RKO (cell line): ENCODE measurements around the gene TAP1.
A peak's percentile ranks its signal among the peaks of the same experiment; 100 is the strongest.

Experiments used
- DNase-seq: peaks from one replicate; pipeline ENCODE4 v3.0.0-alpha.2; 2016; ENCODE audit warnings: low spot score

The TAP1 gene

GRCh38 chr6:32860674-32861073 lies 7.2 kb upstream of the TAP1 start:
- no peak for DNase-seq

DNA sequence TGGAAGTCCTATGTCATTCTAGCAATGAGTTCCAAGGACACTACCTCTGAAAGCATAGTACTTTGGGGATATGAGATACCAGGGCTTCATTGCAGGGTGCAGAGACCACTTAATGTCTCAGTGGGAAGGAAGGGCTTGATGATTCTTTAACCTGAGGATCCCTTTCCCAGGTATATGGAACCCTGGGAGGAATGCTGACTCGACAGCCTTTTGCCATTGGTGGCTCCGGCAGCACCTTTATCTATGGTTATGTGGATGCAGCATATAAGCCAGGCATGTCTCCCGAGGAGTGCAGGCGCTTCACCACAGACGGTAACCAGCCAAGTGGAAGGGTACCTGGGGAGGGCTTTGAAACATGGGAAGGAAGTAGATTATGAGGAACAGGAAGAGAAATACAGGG lies 4.7 kb upstream of the TAP1 start:
- DNase-seq: no peak

DNA sequence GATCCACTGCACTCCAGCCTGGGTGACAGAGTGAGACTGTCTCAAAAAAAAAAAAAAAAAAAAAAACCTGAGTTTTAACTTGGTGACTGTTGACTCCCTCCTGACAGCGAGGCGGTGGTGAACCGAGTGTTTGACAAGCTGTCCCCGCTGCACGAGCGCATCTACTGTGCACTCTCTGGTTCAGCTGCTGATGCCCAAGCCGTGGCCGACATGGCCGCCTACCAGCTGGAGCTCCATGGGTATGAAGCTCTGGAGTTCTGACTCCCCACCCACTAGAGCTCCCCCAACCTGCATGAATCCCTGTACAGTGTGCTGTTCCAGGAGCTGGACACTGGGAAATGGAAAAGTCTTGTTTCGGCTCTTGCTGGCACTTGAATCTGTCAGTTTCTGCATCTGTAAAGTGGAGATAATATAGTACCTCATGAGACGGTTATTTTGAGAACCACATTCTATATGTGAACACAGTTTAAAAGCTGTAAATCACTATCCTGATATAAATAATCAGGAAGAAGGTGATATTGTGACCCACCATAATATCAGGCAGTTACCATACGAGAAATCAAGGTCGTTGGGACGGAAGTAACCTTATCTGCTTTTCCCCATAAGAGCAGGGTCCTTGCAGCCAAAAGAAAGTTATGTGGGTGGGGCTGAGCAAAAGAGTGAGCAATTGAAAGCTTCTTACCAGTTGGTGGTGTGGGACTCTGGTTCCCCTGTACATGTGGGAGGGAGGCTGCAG lies 3.8 kb upstream of the TAP1 start:
- DNase-seq: no peak

DNA sequence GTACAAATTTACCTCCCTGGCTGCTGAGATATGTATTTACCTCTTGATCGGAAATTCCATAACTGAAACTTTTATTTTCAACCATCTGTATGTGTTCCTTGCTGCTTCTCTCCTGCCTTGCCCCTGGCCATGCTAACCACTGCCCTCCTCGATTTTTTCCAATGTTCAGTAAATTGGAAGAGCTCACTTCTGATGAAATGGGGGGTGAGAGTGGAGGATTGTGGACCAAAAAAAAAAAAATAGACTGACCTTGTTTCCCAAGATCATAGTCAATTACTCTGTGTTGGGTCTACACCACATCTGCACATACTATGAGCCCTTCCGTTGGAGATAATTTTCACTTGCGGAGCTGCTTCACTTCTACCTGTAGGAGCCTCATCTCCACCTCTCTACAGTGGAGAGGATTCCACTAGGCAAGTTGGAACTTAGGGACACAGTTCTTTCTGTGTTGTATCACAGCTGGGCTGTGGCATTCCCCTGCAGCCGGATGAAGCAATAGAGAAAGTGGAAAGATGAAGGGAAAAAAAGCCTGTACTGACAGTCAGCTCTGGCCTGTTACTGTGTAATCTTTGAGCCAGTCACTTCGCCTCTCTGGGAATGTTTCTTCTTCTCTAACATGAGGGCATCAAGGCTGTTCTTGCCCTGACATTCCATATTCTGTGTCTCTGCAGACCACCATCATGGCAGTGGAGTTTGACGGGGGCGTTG lies 2.1 kb upstream of the TAP1 start:
- DNase-seq: no peak

- peak; percentile 24 for DNase-seq
Measured at GRCh38 chr6:32854376-32855178, 1.1 kb upstream of the TAP1 start.

GRCh38 chr6:32852844-32853540 lies 512 bp downstream of the TAP1 start:
- peak; percentile 54 for DNase-seq

DNA sequence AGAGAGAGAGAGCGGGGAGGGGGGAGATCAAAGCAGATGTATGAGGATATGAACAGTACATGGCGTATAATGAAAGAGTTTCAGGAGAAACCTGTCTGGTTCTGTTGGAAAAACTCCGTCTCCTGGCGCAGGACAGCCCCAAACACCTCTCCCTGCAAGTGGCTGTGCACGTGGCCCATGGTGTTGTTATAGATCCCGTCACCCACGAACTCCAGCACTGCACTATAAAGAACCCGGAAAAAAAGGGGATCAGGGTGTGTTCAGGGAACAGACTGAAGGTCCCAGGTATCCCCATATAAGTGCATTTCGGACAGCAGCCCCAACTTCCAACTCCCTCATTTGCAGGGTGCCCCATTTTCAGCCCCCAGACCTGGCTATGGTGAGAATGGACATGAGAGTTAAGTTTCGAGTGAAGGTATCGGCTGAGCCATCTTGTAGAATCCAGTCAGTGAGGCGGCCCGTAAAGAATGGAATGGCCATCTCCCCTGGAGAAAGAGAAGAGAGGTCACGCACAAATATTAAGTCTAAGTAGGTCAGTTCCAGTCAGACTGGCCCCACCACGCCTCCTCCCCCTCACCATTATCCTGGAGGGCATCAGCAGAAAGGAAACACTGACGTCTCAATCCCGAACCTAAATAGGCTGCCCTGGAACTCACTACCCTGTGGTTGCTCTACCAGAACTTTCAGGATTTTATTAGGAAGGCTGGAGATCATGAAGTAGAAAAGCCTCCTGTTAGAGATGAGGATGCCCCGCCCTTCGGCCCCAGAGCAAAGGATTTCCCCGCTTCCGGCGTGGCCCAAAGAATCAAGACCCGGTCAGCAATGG lies 1.3 kb downstream of the TAP1 start:
- DNase-seq: peak; percentile 42

DNA sequence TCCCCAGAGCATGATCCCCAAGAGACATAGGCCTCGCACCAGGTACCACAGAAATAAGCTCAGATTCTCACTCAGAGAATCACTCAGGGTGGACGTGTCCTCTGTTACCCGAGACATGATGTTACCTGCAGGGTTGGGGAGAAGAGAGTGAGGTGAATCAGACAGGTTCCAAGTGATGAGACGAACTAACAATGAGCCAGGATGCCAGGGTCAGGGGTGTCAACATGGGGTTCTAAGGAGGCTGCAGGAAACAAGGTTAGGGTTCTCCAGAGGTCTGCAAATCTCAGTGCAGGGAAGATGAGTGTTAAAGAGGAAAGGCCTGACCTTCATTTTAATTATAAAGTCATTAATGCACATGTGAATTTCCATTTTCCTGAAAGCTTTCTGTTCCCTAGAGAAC lies 2.5 kb downstream of the TAP1 start:
- no peak for DNase-seq

DNA sequence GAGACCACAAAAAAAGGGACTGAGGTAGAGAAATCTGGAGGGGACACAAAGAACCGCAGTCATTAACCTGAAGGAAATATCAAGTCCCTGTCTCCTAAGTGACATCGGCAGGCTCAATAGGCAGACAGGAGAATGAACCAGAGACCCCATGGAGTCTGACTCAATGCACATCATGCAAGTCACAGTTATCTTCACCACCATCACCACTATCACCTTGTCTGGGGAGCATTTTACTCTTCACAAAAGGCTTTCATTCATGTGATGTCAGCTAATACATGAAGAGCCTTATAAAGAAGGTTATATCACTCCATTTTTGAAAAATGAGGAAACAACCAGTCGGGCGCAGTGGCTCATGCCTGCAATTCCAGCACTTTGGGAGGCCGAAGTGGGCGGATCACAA lies 4.4 kb downstream of the TAP1 start:
- no peak for DNase-seq

- no peak for DNase-seq
Measured at GRCh38 chr6:32847795-32848194, 5.7 kb downstream of the TAP1 start.

DNA sequence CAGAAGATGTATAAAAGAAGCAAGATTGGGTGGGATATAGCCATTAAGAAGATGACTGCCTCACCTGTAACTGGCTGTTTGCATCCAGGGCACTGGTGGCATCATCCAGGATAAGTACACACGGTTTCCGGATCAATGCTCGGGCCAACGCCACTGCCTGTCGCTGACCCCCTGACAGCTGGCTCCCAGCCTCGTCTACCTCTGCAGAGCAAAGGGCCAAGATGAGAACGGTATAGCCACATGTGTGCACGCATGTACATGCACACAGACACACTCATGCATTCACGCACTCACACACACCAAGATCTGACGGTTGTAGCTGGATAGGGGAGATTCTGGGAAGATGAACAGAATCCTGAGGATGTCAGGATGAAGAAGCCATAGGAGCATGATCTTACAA lies 6.5 kb downstream of the TAP1 start:
- DNase-seq: no peak

- DNase-seq: no peak
Measured at GRCh38 chr6:32845384-32845884, 8.1 kb downstream of the TAP1 start.

DNA sequence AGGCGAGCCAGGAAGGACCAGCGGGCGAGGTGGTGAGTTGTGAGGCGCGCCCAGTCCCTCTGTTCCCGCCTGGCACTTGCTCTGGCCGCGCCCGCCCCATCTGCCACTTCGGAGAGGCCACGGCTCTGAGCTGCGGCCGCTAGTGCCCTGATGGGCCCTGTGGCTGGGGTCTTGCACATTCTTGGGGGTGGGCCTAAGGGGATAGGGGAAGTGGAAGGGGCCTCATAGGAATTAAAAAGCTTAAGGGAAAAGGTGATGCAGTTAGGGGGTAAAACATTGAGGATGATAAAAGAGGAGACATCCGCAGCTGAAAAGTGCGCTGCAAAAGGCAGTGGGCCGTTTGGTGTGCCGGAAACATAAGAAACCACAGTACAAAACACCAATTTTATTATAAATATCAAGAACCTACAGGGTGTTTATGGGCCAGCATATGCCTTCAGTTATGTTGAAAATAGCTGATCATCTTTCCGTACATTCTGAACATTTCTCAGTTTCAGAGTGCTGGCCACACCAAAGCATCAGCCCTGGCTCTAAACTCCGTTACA lies 8.6 kb downstream of the TAP1 start:
- DNase-seq: no peak

GRCh38 chr6:32843979-32844838 lies 9.3 kb downstream of the TAP1 start, which contains the start of gene PSMB8:
Gene PSMB8, minus strand, starts transcription at chr6:32844047. Its CDS starts 51 bp downstream, at chr6:32843996.
- peak; percentile 94 for DNase-seq

DNA sequence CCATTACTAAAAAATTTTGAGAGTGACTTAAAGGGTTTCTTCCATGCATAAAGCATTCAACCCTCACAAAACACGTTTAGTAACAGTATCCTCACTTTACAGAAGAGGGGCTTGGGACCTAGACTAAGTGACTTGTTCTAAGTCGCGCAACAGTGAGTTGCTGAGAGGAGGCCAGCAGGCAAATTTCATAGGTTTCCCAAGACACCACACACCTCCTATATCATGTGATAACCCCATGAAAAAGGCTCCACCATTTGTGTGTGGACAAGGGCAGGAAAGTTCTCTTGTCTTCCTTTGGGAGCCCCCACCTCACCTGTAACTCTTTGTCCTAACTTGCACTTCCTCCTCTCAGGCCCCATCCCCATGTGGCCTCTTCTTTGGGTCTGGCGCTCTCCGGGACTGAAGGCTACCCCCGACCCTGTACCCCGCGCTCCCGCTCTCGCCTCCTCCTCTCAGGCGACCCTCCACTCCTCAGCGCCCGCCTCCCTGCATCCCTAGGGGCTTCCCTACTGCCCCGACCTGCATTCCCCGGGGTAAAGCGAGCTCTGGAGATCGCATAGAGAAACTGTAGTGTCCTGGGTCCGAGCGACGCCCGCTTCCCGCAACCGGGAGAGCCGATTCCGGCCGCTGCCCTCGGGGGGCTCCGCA lies 10.0 kb downstream of the TAP1 start:
- DNase-seq: peak; percentile 13

- no peak for DNase-seq
Measured at GRCh38 chr6:32842690-32843089, 10.8 kb downstream of the TAP1 start.

DNA sequence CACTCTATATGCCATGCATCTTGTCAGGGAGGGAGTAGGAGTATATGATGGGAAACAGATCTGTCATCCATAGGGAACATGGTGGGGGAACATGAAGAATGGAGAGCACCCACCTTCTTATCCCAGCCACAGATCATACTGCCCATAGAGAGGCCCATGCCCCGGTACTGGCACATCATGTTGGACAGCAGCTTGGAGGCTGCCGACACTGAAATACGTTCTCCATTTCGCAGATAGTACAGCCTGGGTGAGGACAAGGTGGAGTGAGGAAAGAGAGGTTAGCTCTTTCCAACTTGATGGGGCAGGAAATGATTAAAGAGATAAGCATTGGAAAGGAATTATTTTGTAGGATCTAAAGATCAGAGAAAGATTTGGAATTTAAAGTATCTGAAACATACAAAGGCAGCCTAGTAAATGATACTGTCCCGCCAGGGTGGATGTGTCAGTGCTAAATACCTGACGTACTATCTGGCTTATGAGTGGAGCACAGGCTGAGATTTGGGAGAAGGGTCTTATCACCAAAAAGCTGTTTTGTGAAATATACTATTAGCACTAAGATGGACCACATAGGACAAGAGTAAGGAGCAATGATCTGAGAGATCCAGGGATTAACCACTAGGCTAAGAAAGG lies 11.4 kb downstream of the TAP1 start:
- no peak for DNase-seq

GRCh38 chr6:32840604-32841246 lies 12.8 kb downstream of the TAP1 start:
- DNase-seq: no peak
